ENCODE measurements around the gene SMOC2. TPM values are rescaled to one million over a fixed set of nuclear protein-coding genes. Genes with fewer than 3 reads are reported as not detected.

Gene SMOC2, protein sequence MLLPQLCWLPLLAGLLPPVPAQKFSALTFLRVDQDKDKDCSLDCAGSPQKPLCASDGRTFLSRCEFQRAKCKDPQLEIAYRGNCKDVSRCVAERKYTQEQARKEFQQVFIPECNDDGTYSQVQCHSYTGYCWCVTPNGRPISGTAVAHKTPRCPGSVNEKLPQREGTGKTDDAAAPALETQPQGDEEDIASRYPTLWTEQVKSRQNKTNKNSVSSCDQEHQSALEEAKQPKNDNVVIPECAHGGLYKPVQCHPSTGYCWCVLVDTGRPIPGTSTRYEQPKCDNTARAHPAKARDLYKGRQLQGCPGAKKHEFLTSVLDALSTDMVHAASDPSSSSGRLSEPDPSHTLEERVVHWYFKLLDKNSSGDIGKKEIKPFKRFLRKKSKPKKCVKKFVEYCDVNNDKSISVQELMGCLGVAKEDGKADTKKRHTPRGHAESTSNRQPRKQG
- polyA plus RNA-seq (2013, experiment 1 of 2; ENCODE audit: insufficient read length), result 0.53 TPM
- polyA plus RNA-seq (2013, experiment 2 of 2; ENCODE audit: insufficient read length), result 0.27 TPM

DNA sequence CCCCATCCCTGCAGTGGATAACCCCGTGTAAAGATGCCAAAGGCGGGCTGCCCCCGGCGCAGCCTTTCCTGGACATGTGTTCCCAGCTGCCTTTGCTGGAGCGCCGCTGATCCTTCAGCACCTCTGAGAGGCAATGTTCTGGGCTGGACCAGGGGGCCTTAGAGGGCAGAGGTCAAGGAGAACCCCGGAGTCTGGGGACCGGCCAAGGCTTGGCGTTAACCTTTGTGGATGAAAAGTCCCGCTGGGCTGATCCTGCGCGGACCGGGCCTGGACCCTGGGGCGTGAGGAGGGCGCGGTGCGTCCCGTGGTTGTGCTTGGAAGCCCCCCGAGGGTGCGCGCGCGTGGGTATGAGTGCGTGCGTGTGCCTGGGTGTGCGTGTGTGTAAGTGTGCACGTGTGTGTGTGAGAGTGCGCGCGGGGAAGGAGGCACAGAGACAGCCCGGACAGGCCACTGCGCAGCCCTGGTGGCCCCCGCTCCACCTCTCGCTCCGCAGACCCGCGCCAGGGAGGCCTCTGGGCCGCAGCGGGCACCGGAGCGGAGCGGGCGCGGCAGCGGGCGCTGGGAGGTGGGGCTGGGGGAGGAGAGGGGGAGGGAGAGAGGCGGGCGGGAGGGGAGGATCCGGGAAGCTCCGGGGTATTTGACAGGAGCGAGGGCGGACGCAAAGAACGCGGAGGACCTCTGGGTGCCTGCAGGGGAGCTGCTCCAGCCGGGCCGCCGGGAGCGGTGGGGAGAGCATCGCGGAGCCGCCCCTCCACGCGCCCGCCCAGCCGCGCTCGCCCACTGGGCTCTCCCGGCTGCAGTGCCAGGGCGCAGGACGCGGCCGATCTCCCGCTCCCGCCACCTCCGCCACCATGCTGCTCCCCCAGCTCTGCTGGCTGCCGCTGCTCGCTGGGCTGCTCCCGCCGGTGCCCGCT lies at the start of gene SMOC2:
SMOC2 (plus strand) TSS at position 665 of the 914 bp plus-strand sequence; CDS start at position 852, 187 bp downstream.
- DNase-seq, result no peak

DNA sequence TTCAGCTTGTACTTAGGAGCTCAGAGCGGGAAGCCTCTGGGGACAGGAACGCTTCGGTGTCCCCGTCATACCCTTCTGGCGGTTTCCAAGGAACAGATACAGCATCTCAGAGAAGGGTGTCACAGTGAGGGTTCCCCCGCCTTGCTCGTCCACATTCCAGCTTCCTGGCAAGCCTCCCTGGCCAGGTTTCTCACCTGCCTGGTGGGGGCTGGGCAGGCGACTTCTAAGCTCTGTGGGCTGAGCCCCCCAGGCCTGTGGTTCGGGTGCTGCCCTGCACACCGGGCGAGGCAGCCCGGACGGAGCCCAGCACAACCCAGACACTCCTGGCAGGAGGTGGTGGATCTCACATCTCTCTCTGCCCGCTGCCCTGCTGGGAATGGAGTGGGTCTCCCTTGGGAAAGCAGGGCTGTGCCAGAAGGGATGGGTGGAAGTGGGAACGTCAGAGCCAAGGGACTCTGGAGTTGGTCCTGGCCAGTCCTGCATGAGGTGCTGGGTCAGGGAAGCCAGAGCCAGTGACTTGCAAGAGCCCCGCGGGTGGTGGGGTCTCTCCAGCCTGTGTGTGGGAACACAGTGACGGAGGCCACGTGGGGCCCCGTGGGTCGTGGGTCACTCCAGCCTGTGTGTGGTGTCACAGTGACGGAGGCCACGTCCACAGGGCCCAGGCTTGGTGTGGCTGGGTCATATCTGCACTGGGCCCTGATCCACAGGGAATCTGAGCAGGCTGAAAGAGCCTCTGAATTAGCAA lies 47.7 kb upstream of the SMOC2 start:
- no peak for DNase-seq

DNA sequence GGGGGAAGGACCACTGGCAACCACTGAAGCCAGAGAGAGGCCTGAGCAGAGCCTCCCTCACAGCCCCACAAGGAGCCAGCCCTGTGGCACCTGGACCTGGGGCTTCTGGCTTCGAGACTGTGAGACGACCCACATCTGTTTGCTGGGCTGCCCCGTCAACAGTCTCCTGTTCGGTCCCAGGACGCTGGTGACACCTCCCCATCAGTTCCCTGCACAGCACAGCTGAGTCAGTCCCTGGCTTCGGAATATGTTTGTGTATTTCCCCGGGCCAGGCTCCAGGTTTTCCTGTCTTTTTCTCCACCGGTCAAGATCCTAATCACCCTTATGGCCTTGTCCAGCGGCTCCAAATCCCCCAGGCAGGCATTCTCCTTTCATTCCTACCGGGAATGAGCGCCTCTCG lies 46.4 kb upstream of the SMOC2 start:
- DNase-seq, result no peak

DNA sequence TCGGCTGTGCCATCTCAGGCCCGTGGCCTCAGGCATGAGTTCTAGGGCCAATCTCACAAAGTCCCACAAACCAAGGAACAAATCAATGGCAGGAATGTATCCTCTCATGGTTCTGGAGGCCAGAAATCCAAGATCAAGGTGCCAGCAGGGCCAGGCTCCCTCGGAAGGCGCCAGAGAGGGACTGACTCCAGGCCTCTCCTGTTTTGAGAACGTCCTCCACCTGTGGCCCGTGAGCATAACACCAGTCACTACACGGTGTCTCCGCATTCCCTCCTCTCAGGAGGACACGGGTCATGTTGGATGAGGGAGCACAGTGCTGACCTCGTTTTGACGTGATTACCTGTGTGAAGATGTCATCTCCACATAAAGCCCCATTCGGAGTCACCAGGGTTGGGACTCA lies 45.0 kb upstream of the SMOC2 start:
- no peak for DNase-seq

DNA sequence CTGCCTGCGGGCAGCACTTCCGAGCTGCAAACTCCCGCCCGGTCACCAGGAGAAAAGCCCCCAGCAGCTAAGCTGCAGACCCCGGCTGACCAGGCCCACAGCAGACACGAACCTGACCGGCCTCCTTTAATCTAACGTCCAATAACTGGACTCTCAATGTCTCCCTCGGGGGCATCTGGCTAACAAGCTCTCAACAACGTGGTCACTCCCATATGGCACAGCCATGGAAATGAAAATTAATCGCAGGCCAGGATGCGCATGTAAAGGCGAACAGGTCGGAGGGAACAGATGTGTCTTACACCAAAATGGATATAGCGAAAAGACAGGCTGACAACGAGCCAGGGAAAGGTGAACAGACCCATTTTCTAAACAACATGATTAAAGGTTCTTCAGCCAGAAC lies 44.4 kb upstream of the SMOC2 start:
- no peak for DNase-seq

DNA sequence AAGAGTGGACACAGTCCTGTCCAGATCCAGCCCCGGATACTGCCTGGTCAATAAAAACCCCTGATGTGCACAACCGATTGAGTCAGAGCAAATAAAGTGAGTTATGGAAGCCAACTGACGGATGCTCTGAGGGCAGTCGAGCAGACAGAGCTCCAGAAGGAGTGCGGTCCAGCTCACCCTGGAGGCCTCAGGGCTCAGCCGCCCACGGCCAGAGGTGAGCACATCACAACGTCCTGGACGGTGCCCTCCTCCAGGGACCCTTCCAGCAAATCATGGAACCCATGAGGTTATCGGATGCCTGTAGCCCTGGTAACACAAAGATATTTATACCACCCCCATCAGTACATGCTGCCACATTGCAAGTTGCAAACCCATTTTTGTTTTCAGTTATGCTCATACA lies 44.0 kb upstream of the SMOC2 start:
- no peak for DNase-seq

DNA sequence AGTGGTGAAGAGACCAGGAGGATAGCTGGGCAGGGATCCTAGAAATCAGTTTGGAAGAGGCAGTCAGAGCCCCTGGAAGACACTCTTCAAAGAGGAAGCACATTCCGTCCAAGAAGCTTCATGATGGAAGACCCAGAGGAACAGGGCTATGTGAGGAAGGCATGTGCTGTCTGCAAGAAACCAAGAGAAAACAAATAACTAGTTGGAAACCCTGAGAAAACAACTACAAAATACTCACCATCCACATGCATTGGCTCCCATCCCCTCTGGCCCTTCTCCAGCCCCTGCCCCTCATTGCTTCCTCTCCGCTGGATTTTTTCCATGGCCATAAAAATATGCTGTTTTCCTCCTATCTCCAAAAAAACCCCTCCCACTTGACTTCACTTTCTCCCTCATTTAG lies 40.9 kb upstream of the SMOC2 start:
- no peak for DNase-seq

DNA sequence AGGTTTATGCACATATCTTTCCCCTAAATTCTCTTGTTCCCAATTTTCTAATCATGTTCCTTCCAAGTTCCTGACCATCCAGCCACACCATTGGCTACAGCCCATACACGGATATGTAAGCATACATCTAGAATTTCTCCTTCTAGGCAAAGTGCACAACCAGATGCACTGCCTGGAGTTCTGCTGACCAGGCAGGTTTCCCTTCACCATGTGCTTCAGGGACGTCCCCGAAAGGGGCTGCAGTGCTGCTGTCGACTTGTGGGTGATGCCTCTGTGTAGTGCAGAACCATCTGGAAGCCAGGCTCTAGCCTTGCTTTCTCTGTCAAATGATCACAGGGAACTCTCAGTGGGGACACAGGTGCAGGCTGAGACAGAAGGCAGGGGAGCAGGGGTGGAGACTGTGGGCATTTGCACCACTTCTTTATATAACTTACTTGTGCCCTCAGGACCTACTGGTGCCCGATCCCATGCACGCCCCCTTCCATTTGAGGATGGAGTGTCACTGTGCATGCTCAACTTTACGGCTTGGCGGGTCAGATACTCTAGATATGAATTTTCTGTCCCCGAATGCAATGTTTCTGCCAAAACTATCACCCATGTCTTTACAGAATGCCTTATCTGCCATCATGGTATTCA lies 37.5 kb upstream of the SMOC2 start:
- DNase-seq, result no peak

DNA sequence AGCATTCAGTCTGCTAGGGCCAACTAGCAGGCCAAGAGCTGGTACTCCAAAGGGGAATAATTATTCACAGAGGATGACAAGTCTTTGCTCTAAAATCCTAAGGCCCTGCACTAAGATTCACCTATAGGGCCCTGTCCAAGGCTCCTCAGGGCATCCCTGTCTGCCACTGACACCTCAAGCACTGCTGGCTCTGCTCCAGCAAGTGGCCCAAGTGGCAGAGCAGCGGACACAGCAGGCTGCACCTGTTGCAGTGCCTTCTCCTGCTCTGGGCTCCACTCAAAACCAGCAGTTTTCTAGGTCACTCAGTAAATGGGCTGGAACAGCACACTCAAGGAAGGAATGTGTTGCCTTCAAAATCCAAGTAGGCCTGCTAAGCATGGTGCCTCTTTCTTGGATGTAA lies 36.4 kb upstream of the SMOC2 start:
- DNase-seq, result no peak

DNA sequence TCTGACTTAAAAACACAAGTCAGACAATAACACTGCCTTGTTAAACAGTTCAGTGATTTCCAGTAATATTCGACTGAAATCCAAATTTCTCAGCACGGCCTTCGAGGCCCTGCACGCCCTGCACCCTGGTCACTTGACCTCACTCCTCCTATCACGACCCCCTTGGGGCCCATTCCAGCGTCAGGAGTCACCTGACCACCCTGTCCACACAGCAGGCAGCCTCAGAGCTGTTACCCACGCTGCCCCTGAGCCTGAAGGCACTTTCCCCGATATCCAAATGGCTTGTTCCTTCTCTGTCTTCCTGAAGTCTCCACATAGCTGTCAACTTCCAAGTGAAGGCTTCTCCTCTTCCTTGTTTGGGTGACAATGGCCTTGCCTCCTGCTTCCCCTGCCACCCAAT lies 33.1 kb upstream of the SMOC2 start:
- no peak for DNase-seq

DNA sequence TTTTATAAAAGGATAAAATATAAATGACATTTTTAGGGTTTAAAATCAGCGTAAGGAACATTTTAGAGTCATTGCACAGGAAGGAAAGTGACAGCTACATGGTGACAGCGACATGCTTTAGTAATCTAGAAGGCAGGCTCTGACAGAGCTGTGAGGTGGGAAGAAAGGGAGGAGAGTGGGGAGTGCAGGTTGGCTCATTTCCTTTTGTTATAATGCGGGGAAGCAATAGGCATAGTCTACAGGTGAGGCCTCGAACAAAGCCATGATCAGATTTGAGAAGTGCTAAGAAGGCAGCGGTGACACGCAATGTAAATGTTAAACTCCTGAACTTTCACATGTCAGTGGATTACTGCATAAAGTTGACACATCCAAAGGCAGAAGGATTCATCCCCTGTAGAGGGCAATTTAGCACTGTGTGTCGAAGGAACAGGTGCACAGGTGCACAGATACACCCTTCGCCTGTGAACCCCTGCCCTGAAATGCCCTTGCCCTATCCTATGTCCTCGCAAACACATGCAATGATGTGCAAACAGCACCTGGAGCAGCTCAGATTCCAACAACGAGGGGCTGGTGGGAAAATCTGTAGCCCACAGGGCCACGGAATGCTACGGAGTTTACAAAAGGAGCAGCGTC lies 32.4 kb upstream of the SMOC2 start:
- no peak for DNase-seq

DNA sequence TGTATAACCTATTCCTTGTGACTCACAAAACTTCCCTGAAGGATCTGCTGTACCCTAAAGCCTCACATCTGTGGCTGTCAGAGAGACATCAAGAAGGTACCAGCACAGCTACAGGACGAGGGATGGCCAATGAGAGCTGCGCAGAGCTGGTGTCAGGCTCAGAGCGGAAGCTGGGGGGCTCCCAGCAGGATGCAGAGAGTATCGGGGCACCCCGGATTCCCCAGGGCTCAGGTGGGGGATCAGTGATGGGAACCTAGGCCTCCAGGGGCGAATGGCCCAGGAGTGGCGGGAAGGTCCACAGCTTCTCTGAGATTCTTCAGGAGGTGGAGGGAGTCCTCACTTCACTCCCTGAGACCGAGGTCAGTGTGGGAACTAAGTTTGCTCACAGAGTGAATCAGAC lies 30.9 kb upstream of the SMOC2 start:
- no peak for DNase-seq

DNA sequence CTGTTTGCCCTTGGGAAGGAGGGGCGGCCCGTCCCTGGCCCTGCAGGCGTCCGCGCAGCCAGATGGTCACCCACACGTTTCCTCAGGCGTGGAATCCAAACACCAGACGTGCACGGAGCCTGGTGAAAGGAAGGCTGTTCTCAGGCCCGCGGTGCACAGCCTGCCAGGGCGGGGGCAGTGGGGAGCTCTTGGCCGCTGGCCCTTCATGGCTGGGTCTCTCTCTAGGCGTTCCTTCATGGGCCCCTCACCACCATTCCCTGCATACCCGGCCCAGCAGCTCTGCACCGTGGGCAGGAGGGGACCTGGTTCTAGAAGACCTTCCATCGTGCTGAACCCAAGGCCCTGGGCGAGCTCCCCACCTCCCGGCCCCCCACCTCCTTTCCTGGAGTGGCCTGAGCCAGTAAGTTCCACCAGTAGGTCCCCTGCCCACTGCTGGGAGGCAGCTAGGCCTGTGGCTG lies 30.4 kb upstream of the SMOC2 start:
- DNase-seq, result no peak

DNA sequence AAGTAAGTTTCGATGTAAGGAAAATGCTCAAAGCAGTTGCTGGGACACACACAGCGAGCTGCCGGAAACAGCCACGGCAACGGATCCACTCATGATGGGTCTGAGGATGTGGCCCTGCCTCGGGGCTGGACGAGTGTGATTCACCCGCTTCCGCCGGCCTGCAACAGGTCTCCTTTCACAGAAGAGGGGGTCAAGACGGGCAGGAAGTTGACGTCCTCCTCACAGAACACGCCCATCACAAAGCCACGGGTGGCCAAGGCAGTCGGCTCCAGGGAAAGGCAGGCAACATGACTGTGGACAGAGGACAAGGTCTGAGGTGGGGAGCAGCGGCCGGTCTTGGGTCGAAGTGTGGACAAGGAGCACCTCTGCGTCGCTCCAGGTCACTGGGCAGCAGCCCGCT lies 29.9 kb upstream of the SMOC2 start:
- no peak for DNase-seq

DNA sequence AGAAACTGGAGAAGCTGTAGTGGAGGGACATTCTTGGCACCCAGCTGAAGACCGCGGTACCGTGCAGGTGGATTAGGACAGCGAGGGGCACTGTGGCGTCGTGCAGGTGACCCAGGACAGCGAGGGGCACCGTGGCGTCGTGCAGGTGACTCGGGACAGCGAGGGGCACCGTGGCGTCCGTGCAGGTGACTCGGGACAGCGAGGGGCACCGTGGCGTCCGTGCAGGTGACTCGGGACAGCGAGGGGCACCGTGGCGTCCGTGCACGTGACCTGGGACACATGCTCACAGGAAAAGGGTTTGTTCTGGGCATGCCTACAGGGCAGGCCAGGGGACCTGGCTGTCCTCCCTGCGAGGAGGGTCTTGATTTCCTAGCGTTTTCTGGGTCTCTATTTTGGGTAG lies 29.2 kb upstream of the SMOC2 start:
- DNase-seq, result no peak

DNA sequence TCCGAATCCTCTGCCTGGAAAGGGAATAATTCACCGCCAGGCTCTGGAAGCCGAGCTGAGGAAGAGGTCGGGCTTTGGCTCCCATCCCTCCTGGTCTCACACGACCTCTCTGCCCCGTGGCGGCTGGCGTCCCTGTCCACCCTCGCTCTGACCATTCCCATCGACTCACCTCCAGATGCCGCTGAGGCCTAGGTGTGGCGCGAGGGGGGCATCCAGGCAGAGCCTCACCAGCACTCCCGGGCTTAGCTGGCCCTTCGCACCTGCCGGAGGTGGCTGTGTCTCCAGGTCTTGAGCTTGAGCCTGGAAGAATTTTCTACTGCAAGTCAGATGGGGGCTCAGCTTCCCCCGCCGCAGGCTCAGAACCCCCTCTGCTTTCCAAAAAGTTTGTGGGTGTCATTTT lies 28.5 kb upstream of the SMOC2 start:
- DNase-seq, result no peak

DNA sequence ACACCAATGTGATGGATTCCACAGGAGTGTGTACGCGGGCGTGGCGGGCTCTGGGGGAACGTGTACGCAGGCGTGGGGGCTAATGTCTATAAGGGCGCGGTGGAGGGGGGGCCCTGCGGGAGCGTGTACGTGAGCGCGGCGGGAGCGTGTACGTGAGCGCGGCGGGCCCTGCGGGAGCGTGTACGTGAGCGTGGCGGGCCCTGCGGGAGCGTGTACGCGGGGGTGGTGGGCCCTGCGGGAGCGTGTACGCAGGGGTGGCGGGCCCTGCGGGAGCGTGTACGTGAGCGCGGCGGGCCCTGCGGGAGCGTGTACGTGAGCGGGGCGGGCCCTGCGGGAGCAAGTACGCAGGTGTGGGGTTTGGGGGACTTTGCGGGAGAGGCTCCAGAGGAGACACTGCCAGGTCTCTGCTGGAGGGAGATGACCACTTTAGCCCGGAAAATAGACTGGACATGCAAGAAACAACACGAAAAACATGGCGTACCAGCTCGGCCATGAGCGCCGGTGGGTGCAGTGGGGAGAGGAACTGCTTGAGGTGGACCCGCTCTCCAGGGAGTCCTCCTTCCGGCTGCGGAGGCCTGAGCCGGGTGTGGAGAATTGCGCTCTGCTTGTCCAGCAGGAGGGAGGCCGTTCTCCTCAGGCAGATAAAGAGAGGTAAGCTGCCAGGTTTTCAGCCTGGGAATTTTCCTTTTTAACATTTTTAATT lies 27.8 kb upstream of the SMOC2 start:
- no peak for DNase-seq

DNA sequence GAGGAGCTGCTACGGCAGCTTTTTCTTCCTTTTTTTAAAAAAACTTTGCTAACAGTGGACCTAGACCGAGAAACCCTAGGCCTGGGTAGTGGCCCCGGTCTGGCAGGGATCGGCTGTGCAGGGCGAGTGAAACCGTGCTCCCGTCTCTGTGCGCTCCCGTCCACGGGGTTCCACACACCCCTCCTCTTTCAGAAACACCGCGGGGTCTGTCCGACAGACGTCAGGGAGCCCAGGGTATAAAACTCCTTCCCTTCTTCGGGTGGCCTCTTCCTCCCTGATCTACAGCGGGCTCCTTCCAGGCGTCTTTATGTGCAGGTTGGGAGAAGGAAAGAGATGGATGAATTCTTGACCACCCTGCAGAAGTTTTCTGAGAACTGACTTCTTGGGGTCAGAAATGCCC lies 27.1 kb upstream of the SMOC2 start:
- DNase-seq, result no peak

DNA sequence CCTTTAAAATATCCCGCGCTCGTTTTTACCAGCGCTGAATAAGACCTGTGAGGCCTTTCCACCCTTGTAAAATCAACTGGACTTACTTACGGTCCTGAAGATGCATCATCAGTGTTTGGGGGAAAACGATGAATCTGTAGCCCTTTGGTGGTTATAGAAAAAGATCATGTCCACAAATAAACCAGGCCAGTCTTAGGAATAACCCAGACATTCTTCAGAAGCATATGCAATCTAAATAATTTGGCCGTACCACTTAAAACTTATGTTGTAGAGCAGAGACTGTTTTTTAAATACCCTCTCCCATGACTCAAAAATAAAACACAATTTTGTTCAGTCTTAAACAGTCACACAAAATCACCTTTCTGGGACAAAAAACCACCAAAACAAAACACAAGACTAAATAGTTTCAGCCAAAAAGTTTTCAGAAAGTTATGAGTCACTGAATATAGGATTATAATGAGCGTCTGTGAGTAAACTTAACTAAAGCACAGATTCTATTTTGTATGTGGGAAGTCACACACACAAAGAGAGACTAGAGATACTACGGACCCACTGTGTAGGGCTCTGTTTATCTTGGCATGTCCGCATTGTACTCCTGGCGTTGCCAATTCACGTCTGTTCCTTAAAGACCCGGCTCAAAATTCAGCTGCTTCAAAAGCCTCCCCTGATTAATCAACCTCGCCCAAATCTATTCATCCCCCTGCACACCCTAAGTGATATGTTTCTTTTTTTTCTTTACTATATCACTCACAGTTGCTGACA lies 26.5 kb upstream of the SMOC2 start:
- no peak for DNase-seq
